GM21528 (cell line): Measurements from ENCODE around the gene PDXDC1.
"Not testable (repeated sequence)": the region's sequence is repeated elsewhere in the genome, so short reads cannot be mapped to it uniquely, and the experiment has no call there.

Source experiments
- ATAC-seq: cut with Tn5 transposase; IDR thresholded peaks from one replicate; pipeline ENCODE4 v1.9.1; 2021; ENCODE audit warnings: mild to moderate bottlenecking, moderate library complexity; ENCODE audit not compliant: unreplicated experiment, low FRiP score

The PDXDC1 gene, protein sequence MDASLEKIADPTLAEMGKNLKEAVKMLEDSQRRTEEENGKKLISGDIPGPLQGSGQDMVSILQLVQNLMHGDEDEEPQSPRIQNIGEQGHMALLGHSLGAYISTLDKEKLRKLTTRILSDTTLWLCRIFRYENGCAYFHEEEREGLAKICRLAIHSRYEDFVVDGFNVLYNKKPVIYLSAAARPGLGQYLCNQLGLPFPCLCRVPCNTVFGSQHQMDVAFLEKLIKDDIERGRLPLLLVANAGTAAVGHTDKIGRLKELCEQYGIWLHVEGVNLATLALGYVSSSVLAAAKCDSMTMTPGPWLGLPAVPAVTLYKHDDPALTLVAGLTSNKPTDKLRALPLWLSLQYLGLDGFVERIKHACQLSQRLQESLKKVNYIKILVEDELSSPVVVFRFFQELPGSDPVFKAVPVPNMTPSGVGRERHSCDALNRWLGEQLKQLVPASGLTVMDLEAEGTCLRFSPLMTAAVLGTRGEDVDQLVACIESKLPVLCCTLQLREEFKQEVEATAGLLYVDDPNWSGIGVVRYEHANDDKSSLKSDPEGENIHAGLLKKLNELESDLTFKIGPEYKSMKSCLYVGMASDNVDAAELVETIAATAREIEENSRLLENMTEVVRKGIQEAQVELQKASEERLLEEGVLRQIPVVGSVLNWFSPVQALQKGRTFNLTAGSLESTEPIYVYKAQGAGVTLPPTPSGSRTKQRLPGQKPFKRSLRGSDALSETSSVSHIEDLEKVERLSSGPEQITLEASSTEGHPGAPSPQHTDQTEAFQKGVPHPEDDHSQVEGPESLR

DNA sequence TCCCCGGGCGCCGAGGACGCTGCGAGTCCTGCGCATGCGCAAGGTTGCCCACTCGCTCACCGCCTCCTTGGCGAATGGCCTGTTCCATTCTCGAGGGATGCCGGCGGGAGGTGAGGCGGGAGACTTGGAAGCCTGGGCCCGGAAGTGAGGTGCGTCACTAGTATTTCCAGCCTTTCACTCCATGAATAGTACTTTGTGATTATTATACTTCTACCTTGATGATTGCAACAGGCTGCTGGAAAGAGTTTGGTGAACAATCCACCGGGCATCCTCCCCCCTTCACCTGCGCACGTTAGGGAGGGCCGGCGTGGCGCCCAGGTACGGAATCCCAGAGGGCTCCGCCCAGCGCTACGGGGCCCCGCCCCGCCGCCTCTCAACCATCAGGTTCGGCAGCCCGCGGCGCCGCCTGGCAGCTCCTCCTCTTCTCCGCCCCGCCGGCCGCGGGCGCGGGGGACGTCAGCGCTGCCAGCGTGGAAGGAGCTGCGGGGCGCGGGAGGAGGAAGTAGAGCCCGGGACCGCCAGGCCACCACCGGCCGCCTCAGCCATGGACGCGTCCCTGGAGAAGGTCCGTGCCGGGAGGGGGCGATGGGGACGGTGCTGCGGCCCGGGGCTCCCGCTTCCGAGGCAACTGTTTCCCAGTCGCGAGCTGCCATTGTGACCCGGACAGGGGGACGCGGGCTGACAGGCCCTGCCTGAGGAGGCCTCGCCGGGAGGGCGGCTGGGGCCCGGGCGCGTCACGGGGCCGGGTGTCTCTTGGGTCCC is at the start of gene PDXDC1:
TSS of gene PDXDC1 (plus strand) at position 371 of the 762 bp plus-strand sequence. CDS start at position 545, 174 bp downstream.
- ATAC-seq = peak; percentile 86

DNA sequence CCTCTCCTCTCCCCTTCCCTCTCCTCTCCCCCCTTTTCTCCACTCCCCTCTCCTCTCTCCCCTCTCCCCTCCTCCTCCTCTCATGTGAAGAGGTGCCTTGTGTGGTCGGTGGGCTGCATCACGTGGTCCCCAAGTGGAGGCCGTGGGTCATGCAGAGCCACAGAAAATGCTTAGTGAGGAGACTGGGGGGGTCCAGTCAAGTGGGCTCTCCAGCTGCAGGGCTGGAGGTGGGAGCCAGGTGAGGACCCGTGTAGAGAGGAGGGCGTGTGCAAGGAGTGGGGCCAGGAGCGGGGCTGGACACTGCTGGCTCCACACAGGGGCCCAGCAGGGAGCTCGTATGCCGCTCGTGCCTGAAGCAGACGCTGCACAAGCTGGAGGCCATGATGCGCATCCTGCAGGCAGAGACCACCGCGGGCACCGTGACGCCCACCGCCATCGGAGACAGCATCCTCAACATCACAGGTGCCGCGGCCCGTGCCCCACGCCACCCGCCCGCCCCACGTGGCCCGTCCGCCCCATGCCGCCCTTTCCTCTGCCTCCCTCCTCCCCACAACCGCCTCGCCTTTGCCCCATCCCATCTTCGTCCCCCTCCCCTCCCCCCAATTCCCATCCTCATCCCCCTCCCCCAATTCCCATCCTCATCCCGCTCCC is 46.6 kb upstream of the PDXDC1 start:
- ATAC-seq = not testable (repeated sequence)

DNA sequence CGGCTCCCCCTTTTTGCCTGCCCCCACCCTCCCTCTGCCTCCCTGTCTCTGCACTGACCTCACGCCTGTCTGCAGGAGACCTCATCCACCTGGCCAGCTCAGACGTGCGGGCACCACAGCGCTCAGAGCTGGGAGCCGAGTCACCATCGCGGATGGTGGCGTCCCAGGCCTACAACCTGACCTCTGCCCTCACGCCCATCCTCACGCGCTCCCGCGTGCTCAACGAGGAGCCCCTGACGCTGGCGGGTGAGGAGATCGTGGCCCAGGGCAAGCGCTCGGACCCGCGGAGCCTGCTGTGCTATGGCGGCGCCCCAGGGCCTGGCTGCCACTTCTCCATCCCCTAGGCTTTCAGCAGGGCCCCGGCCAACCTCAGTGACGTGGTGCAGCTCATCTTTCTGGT is 45.6 kb upstream of the PDXDC1 start:
- not testable (repeated sequence) for ATAC-seq

DNA sequence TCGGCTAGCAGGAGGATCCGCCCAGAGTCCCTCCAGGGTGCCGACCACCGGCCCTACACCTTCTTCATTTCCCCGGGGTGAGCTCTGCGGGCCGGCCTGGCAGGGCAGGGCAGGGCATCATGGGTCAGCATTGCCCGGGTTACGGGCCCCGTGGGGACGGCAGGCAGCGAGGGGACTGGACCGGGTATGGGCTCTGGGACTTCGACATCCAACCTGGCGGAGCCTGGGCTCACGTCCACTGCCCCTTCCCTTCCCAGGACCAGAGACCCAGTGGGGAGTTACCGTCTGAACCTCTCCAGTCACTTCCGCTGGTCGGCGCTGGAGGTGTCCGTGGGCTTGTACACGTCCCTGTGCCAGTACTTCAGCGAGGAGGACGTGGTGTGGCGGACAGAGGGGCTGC is 44.6 kb upstream of the PDXDC1 start:
- not testable (repeated sequence) for ATAC-seq

DNA sequence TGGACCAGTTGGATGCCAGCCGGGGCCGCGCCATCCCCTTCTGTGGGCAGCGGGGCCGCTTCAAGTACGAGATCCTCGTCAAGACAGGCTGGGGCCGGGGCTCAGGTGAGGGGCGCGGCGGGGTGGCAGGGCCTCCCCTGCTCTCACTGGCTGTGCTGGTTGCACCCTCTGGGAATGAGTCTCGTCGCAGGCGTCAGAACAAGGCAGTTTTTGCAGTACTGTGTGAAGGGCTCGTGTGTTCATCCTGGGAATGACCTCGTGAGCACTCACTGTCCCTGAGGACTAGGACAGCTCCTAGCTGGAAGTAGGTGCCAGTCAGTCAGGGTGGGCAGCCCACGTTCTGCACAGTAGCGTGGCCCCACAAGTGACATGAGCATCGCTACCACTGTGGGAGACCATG is 43.9 kb upstream of the PDXDC1 start:
- not testable (repeated sequence) for ATAC-seq

DNA sequence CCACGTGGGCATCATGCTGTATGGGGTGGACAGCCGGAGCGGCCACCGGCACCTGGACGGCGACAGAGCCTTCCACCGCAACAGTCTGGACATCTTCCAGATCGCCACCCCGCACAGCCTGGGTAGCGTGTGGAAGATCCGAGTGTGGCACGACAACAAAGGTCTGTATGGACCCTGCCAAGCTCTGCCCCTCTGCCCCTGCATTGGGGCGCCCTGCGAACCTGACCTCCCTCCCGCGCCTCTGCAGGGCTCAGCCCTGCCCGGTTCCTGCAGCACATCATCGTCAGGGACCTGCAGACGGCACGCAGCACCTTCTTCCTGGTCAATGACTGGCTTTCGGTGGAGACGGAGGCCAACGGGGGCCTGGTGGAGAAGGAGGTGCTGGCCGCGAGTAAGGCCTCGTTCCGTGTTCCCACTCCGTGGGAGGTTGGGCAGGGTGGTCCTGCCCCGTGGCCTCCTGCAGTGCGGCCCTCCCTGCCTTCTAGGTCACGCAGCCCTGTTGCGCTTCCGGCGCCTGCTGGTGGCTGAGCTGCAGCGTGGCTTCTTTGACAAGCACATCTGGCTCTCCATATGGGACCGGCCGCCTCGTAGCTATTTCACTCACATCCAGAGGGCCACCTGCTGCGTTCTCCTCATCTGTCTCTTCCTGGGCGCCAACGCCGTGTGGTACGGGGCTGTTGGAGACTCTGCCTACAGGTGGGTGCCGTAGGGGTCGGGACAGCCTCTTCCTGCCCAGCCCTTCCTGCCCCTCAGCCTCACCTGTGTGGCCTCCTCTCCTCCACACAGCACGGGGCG is 42.0 kb upstream of the PDXDC1 start:
- not testable (repeated sequence) for ATAC-seq

DNA sequence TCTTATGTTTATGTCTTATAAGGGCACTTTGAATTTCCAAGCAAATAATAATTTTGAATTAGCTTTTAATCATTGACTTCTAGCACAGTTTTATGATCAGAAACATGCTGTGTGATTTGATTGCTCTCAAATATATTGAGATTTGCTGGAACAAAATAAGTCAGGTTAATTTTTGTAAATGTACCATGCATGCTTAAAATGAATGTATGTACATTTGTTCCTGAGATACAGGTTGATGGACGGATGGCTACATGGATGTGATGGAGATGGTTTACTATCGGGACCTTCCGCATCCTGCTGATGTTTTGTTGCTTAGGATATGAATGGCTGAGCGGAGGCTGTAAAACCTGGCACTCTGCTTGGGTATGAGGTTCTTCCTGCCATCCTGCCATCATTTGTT is 37.7 kb upstream of the PDXDC1 start, which contains the start of gene NPIPA1:
TSS of gene NPIPA1 (plus strand) at position 301 of the 400 bp plus-strand sequence. CDS start at position 301, 0 bp downstream.
- not testable (repeated sequence) for ATAC-seq

DNA sequence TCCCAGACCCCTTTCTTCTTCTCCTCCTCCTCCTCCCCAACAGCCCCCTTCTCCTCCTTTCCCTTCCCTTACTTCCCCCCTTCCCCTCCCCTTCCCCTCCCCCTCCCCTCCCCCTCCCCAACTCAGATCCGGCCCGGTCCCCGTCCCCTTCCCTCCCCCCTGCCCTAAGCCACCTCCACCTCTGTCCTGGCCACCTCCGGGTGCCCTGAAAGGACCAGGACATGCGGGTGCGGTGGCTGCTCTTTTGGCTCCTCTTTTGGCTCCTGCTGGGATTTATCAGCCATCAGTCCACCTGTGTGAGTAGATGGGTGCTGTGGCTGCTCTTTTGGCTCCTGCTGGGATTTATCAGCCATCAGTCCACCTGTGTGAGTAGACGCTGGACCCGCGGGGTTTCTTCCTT is 36.8 kb upstream of the PDXDC1 start:
- not testable (repeated sequence) for ATAC-seq

DNA sequence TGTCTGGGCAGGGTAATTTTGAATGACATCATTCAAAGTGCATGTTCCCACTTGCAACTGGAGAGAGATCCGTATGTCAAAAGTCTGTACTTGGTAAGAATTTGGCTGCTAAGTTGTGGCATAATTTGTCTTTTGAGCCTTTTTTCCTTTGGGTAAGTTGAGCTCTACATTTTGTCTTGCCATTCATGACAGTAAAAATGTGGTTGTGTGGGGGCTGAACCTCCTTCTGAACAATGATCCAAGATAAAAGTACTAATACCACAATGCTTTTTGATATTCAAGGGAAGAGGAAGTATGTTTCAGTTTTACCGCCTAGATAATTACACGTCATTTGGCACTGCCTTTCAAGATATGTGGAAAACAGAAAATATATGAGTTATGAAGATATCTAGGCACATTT is 32.1 kb upstream of the PDXDC1 start:
- not testable (repeated sequence) for ATAC-seq

DNA sequence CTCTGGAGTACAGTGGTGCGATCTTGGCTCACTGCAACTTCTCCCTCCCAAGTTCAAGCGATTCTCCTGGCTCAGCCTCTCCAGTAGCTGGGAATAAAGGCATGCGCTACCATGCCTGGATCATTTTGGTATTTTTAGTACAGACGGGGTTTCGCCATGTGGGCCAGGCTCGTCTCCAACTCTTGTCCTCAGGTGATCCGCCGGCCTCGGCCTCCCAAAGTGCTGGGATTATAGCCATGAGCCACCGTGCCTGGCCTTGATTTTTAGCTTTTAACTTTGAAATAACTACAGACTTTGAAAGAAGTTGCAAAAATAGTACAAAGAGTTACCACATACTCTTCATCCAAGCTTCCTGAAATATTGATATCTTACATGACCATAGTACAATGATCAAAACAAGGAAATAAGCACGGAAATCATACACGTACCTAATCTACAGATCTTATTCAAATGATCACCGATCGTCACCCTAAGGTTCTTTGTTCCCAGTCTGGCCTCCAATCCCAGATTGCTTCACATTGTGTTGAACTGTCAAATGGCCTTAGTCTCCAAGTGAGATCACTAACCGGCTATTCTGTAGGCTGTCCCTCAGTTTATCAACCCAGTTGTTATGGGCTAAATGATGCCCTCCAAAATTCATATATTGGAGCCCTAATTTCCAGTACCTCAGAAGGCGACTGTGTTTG is 19.1 kb upstream of the PDXDC1 start:
- no peak for ATAC-seq

DNA sequence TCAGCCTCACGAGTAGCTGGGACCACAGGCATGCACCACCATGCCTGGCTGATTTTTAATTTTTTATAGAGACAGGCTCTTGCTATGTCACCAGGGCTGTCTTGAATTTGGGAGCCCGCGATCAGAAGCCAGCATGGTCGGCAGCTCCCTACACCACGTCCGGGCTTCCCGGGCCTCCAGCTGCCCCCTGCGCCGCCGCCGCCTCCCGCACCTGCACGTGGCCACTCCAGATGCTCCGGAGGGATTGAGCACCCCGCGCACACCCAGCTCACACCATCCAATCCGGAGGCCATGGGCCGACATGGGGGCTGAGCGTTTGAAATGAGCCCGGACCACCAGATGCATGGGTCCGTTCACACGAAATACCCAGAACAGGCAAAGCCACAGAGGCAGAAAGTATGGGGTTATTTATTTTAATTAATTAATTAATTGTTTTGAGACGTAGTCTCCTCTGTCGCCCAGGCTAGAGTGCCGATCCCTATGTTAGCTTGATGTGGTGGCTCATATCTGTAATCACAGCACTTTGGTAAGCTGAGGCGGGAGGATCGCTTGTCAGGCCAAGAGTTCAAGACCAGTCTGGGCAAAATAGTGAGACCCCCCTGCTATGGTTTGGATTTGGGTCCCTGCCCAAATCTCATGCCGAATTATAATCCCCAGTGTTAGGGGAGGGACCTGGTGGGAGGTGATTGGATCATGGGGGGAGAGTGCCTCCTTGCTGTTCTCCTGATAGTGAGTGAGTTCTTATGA is 17.1 kb upstream of the PDXDC1 start:
- no peak for ATAC-seq

DNA sequence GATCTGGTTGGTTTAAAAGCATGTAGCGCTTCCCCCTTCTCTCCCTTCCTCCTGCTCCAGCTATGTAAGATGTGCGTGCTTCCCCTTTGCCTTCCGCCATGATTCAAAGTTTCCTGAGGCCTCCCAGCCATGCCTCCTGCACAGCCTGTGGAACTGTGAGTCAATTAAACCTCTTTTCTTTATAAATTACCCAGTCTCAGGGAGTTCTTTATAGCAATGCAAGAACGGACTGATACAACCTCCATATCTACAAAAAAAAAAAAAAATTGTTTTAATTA is 16.6 kb upstream of the PDXDC1 start:
- no peak for ATAC-seq

DNA sequence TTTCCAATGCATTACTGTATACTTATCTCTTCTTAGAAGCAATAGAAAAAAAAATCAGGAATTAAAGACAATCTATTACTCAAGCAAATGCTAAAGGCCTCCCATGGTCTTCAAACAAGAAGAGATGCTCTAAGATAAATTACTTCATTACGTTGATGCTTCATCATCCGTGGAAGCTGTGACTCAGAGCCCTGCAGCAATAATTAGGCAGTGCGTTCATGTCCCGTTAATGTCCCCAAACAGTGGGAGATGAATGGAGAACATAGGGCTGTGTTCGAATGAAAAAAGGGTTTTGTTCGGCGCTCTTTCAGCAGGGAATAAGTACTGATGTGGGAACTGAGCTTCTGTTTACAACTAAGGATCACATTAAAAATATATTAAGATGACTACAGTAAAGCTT is 15.9 kb upstream of the PDXDC1 start:
- no peak for ATAC-seq

DNA sequence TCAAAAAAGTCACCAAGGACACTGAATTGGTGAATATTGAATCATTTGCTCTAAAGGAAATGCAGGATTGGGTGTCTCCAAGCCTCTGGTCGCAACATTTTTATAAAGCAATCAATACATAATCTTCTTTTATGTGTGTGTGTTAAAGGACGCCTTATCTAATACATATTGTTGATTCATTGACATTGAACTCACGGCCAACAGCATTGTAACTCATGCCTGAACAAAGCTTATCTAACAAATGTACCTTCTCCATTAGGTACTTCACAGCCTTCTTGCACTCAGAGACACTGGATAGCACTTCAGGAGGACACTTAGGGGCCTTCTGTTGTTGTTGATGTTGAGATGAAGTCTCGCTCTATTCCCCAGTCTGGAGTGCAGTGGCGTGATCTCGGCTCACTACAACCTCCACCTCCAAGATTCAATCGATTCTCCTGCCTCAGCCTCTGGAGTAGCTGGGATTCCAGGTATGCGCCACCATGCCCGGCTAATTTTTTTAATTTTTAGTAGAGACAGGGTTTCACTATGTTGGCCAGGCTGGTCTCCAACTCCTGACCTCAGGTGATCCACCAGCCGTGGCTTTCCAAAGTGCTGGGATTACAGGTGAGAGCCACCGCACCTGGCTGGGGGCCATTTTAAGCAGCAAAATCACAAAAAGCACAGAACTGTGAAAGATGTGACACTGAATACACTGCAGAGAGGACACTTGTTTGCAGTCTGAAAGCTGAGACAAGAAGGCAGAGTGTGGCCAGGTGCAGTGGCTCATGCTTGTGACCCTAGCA is 13.2 kb upstream of the PDXDC1 start:
- ATAC-seq = no peak

DNA sequence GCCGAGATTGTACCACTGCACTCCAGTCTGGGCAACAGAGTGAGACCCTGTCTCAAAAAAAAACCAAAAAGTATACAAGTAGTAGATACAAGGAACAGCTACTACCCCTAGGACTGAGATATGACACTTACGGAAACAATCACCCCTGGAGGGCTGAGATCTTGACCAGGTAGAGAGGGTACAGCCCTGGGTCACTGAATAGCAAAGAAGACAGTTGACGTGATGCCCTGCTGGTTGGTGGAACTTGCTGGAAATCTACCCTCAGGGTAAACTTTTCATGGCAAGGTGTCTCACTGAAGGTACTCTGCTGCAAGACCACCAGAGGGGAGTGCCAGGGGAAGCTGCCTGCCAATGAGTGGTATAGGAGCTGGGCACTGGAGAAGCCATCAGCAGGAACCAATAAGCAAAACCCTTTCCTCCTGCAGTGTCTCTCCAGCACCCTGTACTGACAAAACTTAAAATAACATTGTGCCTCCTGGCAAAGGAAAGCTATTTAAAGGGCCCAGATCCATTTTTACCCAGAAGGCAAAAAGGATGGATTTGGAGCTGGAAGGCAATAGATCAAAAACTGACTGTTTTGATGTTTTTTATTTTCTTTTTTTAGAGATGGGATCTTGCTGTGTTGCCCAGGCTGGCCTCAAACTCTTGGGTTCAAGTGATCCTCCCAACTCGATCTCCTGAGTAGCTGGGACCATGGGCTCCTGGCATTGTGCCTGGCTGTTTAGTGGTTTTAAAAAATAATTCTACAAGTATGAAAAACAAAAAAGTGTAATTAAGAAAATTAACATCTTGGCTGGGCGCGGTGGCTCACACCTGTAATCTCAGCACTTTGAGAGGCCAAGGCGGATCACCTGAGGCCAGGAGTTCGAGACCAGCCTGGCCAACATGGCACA is 11.3 kb upstream of the PDXDC1 start:
- no peak for ATAC-seq

DNA sequence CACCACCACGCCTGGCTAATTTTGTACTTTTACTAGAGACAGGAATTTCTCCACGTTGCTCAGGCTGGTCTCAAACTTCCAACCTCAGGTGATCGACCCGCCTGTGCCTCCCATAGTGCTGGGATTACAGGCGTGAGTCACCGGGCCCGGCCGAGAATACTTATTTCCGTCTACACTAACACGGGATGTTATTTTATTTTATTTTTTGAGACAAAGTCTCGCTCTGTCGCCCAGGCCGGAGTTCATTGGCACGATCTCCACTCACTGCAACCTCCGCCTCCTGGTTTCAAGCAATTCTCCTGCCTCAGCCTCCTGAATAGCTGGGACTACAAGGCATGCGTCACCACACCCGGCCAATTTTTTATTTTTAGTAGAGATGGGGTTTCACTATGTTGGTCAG is 9.5 kb upstream of the PDXDC1 start:
- ATAC-seq = no peak

DNA sequence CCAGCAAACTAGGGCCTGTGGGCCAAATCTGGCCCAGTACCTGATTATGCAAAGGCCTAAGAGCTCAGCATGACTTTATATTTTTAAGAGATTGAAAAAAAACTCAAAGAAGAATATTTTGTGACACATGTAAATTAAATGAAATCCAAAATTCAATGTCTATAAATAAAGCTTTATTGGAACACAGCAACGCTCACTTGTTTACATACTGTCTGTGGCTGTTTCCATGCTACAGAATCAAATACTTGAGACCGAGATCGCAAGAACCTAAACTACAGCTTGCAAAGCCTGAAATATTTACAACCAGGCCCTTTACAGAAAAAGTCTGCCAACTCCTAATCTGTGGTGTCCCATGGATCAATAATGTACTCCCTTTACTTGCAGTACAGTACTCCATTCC is 5.0 kb upstream of the PDXDC1 start:
- not testable (repeated sequence) for ATAC-seq
